ENCODE measurements around the gene RDX.
"Not testable (repeated sequence)": the region's sequence is repeated elsewhere in the genome, so short reads cannot be mapped to it uniquely, and the experiment has no call there.

RDX gene

DNA sequence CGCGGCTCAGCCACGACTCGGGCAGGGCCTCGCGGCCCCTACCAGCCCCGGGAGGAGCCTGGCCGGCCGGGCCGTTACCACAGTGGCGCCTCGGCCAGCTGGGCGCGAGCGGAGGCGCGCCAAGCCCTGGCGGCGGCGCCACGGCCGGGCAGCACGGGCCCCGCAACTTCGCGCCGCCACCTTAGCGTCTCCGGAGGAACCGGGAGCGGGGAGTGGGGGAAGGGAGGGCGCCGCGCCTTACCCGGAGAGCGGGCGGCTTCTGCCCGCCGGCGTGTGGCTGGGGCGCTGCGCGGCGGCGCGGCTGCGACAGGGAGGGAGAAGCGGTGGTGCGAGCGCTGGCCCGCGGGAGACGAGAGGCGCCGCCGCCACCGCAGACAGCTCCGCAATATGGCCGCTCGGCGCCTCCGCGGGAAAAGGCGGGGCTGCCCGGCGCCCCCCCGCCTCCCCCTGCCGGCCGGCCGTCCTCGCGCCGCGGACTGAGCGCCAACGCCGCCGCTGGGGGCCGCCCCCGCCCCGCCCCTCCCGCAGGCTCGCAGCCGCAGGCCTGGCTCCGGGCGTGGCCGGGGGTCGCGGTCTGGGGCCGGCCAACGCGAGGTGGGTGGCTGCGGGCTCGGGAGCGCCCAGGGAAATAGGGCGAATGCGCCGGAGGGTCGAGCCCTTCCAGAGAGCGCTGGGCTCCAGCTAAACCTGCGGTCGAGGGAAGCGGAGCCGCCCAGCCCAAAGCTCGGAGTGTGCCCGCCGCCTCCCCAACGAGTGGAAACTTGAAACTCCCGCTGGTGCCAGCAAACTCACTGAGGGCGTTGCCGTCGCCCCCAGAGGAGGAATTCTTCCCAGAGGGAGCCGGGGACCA lies at the start of gene RDX:
RDX (minus strand) TSS at position 389 of the 850 bp plus-strand sequence. CDS start 16,922 bp downstream, outside the sequence.
- peak; percentile 19 to 25 for DNase-seq (ENCODE audit: low read depth in 1 of 2, low spot score in 1 of 2)

DNA sequence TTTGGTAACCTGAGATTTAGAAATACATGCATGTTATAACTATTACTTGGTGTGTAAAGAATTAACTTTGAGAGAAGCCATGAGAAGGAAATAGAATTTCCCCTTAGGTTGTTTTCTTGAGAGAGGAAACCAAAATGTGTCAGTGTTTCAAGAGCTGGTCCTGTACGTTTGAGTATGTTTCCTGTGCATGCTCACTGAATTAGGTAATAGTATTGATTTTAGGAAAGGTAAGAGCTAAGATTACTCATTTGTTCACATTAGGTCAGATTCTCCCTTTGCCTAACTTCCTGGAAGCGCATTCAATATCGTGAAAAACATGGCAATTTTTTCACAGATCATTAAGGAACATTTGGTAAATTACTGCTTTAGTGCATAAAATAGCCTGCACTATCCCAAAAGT lies 49.3 kb upstream of the RDX start:
- no peak for DNase-seq (ENCODE audit: low read depth in 1 of 2, low spot score in 1 of 2)

DNA sequence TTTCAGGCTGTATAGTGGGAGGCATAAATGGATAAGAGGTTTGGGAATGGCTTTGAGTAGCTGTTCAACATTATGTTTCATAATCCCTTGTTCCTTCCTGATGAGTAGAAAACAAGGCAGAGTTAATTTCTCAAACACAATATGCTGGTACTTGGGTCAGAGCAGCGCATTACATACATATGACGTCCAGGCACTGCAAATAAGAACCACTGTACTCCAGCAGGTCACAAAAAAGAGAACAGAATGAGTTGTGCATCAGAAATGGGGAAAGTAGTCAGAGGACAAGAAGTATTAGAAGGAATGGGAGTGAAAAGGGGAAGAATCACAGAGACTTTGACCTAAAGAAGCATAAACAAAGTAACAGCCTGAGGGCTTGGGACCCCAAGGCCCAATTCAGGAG lies 44.0 kb upstream of the RDX start:
- DNase-seq (ENCODE audit: low read depth in 1 of 2, low spot score in 1 of 2), result no peak

DNA sequence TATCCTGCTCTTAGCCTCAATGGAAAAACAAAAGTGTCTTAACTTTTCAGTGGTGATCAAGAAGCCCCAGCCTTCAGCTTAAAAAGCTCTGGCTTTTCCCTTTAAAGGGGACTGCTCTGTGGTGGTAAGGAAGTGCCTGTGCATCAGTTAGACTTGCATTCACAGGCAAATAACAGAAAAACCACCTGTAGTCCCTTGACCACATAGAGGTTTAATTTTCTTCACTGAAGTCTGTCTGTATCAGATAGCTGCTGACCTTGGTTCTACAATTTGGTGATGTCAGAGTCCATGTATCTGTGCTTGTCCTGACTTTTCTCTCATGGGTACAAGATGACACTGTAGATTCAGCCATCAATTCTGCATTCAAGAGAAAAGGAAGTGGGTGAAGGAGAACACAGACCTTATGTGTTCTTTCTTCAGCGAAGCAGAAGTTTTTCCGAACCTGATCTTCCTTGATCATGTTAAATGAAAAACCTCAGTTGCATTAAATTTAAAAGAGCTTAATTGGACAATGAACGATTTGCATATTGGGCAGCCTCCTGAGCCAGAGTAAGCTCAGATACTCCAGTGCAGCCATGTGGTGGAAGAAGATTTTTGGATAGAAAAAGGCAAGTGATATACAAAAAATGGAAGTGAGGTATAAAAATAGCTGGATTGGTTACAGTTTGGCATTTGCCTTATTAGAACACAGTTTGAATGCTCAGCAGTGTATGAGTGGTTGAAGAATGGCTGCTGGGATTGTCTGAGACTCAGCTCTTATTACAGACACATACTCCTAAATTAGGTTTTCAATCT lies 43.2 kb upstream of the RDX start:
- DNase-seq (ENCODE audit: low read depth in 1 of 2, low spot score in 1 of 2), result no peak

DNA sequence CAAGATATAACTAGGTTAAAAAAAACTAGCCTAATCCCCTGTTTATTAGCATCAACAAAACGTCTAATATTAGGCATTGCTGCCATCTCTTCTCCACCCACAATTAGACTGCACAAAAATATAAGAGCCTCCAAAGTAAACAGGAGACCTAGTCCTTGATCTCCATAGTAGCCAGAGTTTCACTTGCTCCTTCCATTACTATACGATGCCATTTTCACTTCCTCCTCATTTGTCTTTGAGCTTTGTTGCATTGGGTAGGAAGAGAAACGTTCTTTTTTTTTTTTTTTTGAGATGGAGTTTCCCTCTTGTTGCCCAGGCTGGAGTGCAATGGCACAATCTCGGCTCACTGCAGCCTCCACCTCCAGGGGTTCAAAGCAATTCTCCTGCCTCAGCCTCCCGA lies 42.3 kb upstream of the RDX start:
- DNase-seq (ENCODE audit: low read depth in 1 of 2, low spot score in 1 of 2), result no peak

DNA sequence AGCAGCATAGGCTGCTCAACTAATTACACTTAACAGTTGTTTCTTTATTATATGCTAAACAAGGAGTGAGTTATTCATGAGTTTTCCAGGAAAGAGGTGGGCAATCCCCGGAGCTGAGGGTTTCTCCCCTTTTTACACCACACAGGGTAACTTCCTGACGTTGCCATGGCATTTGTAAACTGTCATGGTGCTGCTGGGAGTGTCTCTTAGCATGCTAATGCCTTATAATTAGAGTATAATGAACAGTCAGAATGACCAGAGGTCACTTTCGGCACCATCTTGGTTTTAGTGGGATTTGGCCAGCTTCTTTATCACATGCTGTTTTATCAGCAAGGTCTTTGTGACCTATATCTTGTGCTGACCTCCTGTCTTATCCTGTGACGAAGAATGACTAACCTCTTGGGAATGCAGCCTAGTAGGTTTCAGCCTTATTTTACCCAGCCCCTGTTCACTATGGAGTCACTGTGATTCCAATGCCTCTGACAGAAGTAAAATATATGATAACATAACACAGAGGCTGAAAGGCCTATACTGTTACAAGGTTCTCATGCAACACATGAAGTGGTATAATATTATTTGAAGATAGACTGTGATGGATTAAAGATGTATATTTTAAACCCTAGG lies 41.3 kb upstream of the RDX start:
- no peak for DNase-seq (ENCODE audit: low read depth in 1 of 2, low spot score in 1 of 2)

DNA sequence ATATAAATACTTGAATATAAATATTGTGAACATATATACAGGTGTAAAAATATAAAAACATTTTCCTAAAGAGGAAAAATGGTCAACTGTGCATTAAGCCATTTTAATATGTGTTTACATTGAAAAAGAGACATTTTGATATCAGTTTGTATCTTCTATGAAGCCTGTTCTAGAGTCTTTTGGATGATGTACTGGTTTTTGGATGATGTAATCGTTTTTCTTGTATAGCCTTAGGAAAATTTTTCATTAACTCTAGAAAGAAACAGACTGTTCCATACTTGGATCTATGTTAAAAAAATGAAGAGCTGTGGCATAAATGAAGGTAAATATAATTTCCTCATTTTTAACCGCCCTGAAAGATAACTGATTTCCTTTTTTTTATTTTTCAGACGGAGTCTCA lies 39.6 kb upstream of the RDX start:
- no peak for DNase-seq (ENCODE audit: low read depth in 1 of 2, low spot score in 1 of 2)

DNA sequence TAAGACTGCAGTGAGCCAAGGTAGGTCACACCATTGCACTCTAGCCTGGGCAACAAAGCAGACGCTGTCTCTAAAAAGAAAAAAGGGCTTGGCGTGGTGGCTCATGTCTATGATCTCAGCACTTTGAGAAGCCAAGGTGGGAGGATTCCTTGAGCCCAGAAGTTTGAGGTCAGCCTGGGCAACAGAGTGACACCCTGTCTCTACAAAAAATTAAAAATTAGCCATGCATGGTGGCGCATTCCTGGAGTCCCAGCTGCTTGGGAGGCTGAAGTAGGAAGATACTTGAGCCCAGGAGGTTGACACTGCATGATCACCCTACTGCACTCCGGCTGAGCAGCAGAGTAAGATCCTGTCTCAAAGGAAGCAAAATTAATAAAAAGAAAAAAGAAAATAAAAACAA lies 38.9 kb upstream of the RDX start:
- DNase-seq (ENCODE audit: low read depth in 1 of 2, low spot score in 1 of 2), result no peak

DNA sequence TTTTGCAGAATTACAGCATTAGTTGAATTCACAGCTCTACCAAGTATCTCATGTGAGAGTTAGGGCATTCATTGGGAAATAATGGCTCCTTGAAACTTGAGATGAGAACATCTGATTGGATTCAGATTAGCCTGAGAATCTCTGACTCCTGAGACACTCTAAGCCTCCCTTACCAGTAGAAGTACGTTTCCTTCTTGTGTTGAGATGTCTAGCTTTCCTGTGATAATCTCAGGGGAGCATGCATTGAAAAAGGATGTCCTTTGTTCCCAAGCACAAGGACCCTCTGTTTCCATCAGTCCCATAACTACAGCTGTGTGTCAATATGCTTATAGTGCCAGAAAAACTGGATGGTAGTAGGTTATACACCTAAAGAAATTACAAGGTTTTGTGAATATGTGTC lies 35.2 kb upstream of the RDX start:
- no peak for DNase-seq (ENCODE audit: low read depth in 1 of 2, low spot score in 1 of 2)

DNA sequence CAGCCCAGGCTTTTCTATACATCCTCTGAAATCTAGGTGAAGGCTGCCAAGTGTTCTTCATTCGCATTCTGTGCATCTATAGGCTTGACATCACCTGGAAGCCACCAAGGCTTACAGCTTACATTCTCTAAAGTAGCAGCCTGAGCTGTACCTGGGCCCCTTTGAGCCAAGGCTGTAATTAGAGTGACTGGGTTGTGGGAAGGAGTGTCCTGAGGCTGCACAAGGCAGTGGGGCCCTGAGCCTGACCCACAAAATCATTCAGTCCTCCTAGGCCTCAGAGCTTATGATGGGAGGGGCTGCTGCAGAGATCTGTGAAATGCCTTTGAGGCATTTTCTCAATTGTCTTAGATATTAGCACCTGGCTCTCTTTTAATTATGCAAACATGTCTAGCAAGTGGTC lies 33.0 kb upstream of the RDX start:
- DNase-seq (ENCODE audit: low read depth in 1 of 2, low spot score in 1 of 2), result no peak

DNA sequence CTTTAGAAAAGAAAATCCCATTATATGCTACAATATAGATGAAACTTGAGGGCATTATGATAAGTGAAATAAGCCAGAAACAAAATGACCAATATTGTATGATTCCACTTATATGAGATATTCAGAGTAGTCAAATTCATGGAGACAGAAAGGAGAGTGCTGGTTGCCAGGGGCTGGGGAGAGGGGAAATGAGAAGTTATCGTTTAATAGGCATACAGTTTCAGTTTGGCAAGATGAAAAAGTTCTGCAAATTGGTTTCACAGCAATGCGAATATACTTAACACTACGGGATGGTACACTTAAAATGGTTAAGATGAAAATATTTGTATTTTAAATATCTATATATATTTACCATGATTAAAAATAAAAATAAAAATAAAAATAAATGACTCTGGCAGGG lies 31.1 kb upstream of the RDX start:
- no peak for DNase-seq (ENCODE audit: low read depth in 1 of 2, low spot score in 1 of 2)

DNA sequence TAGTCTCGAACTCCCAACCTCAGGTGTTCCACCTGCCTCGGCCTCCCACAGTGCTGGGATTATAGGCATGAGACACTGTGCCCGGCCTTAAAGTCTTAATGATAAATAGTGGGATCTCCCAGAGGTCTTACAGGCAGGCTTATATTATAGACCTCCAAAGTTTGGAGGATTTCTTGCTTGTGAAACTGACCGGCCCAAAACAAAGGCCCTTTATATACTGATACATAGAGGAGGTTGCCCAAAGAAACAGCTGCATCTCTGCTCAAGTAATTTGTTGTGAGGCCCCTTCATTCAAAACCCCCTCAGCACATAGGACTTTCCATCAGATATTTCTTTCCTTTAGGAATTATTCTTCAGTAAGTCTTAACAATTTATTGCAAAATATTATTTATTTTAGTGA lies 27.4 kb upstream of the RDX start:
- no peak for DNase-seq (ENCODE audit: low read depth in 1 of 2, low spot score in 1 of 2)

DNA sequence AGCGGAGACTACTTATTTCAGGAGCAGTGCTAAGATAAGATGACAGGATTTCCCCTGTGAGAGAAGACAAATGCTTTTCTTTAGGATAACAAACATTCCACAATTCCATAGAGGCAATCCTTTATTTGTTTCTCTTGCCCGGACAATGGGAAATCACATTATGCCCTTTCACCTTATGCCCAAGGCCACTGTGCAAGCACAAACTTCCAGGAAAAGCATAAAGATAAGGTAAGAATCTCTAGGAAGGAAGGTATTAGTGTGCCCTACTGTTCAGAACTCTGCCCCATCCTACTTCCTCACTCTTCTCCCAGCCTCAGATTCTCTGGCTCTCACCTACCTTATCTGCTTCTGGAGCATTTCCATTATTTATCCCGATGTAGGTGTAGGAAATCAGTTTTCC lies 23.1 kb upstream of the RDX start:
- DNase-seq (ENCODE audit: low read depth in 1 of 2, low spot score in 1 of 2), result no peak

DNA sequence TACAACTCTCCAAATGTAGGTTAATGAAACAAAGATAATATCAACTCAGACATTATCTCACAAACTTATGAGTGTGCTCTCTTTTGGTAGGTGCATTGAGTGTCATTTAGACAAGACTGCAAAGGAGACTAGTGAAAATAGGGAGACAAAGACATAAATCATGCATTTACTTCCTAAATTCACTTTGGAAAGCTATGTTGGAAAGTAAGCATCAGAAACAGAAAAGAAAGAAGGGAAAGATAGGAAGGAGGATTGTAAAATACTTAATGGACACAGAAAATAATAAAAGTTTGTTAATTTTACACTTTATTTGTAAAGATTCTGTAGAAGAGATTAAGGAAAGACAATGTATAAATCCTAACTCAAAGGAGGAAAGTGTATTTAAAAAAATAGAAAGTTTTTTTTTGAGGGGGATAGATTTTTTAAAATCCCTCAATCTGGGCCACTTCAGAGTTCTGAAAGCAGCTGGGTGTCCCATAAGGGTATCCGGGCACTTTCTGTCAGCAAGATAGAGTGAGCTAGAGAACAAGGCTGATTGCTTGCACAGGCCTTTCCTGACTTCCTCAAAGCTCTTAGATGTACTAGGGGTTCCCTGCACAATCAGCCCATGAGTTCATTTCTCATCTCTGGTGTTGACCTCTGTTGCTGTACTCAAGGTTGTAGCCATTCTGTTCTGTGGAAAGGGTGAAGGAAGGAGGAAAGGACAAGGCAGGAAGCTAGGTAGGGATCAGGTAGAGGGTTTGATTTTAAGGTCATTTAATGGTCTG lies 22.4 kb upstream of the RDX start:
- DNase-seq (ENCODE audit: low read depth in 1 of 2, low spot score in 1 of 2), result no peak

DNA sequence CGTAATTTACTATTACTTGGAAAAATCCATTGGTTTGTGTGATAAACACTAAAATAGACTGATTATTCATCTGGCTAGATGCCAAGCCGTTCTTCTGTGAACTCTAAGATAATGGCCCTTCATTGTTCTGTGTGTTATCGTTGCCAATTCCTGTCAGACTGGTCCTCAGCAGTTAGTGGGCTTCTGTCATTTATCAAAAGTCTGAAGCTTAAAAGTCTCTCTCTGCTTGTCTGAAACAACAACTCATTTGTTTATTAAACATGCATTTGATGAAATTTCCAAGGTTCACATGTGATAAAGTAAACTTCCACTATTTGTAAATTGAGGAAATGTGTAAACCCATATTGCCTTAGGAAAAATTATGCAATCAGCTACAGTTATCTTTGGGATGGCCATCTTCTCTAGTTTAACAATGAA lies 21.1 kb upstream of the RDX start:
- no peak for DNase-seq (ENCODE audit: low read depth in 1 of 2, low spot score in 1 of 2)

DNA sequence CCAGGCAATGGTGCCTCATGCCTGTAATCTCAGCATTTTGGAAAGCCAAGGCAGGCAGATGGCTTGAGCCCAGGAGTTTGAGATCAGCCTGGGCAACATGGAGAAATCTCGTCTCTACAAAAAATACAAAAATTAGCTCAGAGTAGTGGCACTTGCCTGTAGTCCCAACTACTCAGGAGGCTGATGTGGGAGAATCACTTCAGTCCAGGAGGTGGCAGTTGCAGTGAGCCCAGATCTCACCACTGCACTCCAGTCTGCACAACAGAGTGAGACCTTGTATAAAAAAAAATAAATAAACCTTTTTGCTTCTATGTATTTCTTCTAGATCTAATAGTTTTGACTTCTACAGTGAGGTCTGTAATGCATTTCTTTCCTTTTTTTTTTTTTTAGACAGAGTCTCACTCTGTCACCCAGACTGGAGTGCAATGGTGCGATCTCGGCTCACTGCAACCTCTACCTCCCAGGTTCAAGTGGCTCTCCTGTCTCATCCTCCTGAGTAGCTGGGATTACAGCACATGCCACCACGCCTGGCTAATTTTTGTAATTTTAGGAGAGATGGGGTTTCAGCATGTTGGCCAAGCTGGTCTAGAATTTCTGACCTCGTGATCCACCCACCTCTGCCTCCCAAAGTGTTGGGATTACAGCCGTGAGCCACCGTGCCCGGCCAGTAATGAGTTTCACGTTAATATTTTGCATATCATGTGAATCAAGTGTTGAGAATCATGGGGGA lies 18.1 kb upstream of the RDX start:
- DNase-seq (ENCODE audit: low read depth in 1 of 2, low spot score in 1 of 2), result no peak

DNA sequence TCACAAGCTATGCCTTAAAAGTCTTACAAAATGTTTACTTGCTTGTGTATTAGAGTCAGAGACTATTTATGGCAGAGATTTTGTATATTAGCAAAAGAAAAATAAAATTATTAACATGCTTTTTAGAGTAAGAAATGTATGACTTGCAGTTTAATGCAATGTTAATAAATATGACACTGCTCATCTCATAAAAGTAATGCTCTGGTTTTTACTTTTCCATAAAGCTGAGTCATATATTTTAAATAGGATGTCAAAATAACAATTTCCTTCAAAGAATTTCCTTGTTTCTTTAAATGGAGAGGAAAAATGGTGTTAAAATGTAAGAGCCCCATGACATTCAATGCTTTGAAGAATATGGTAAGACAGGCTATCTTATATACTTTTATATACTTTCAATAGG lies 16.3 kb upstream of the RDX start:
- no peak for DNase-seq (ENCODE audit: low read depth in 1 of 2, low spot score in 1 of 2)

DNA sequence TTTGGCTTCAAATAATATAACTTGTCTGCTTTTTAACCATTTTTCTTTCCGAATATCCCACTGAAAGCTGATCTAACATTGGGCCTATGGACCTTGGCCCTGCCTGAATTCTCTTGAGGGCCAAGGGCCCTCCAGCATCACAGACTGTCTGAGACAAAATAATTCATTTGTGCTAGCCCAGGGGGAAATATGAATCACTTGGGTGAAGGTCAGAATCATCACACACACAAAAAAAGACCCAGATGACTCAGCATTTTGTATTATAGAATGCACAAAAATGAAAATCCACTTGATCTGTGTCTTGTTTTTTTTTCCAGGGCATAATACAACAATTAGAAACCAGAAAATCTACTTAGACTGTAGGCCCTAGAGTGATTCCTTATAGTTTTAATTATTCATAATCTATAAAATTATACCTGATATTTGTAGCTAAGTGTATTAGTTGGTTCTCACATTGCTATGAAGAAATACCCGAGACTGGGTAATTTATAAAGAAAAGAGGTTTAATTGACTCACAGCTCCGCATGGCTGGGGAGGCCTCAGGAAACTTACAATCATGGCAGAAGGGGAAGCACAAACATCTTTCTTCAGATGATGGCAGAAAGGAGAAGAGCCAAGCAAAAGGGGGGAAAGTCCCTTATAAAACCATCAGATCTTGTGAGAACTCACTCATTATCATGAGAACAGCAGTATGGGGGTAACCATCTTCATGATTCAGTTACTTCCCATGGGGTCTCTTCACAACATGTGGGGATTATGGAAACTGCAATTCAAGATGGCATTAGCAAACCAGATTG lies 15.6 kb upstream of the RDX start:
- no peak for DNase-seq (ENCODE audit: low read depth in 1 of 2, low spot score in 1 of 2)

DNA sequence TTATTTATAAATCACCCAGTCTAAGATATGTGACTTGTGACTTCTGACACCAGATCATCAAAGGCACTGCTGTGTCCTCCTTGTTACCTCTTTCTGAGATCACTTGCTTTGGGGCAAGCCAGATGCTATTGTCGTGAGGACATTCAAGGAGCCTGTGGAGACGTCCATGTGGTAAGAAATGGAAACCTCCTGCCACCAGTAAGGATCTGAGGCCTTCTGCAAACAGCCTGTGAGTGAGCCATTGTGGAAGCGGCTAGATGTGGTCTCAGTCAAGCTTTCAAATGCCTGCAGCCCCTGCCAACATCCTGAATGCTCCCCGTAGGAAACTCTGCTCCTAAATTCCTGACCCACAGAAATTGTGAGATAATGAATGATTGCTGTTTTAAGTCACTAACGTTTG lies 11.7 kb upstream of the RDX start:
- no peak for DNase-seq (ENCODE audit: low read depth in 1 of 2, low spot score in 1 of 2)

DNA sequence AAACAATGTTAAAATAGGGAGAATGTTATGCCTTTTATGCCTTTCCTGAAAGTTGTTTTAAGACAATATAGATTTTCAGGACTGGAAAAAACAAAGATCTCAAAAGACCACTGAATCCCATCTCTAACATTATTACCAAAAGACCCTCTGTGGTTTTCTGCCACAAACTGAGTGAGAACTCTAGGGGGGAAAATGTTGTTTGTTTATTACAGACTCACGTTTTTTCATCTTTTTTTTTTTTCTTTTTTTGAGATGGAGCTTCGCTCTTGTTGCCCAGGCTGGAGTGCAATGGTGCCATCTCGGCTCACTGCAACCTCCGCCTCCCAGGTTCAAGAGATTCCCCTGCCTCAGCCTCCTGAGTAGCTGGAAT lies 9.6 kb upstream of the RDX start:
- DNase-seq (ENCODE audit: low read depth in 1 of 2, low spot score in 1 of 2), result not testable (repeated sequence)

Data from activated CD4-positive, alpha-beta T cell treated with anti-CD3 and anti-CD28 coated beads, Interleukin-2, amount 50 U/mL, for 24 hours (primary cell).